Measurements from ENCODE around the gene KNOP1.
A peak's percentile ranks its signal among the peaks of the same experiment; 100 is the strongest.
"Not testable (repeated sequence)": the region's sequence is repeated elsewhere in the genome, so short reads cannot be mapped to it uniquely, and the experiment has no call there.

The KNOP1 gene

GRCh38 chr16:19718624-19718965 is 568 bp upstream of the KNOP1 start (continued):
- TF ChIP-seq POU6F1 (CRISPR knock-in tag; IDR thresholded peaks at IDR 0.05; ENCODE audit: borderline replicate concordance, low read depth), result no peak

- ATAC-seq, result peak; percentile 43
- no peak for TF ChIP-seq TSHZ2 (CRISPR knock-in tag; IDR thresholded peaks at IDR 0.05)
- TF ChIP-seq GLIS3 (CRISPR knock-in tag; IDR thresholded peaks at IDR 0.05), result no peak
- no peak for TF ChIP-seq ZNF70 (CRISPR knock-in tag; IDR thresholded peaks at IDR 0.05)
- no peak for TF ChIP-seq OSR1 (CRISPR knock-in tag; IDR thresholded peaks at IDR 0.05)
- TF ChIP-seq TCF4 (CRISPR knock-in tag; IDR thresholded peaks at IDR 0.05; ENCODE audit: borderline replicate concordance), result no peak
- TF ChIP-seq ZNF8 (CRISPR knock-in tag; IDR thresholded peaks at IDR 0.05), result no peak
- TF ChIP-seq PPARA (CRISPR knock-in tag; IDR thresholded peaks at IDR 0.05; ENCODE audit: borderline replicate concordance), result no peak
- TF ChIP-seq PATZ1 (CRISPR knock-in tag; IDR thresholded peaks at IDR 0.05; ENCODE audit: borderline replicate concordance), result no peak
- no peak for TF ChIP-seq TOX (CRISPR knock-in tag; IDR thresholded peaks at IDR 0.05; ENCODE audit: borderline replicate concordance)
- TF ChIP-seq ZC3H10 (CRISPR knock-in tag; IDR thresholded peaks at IDR 0.05), result no peak
- no peak for TF ChIP-seq CSRNP3 (CRISPR knock-in tag; IDR thresholded peaks at IDR 0.05)
- TF ChIP-seq ARNTL (CRISPR knock-in tag; IDR thresholded peaks at IDR 0.05; ENCODE audit: borderline replicate concordance, low read depth), result no peak
- no peak for TF ChIP-seq BACH2 (CRISPR knock-in tag; IDR thresholded peaks at IDR 0.05; ENCODE audit: borderline replicate concordance)
- no peak for TF ChIP-seq SNAI2 (CRISPR knock-in tag; IDR thresholded peaks at IDR 0.05)
- TF ChIP-seq POU6F1 (CRISPR knock-in tag; IDR thresholded peaks at IDR 0.05; ENCODE audit: borderline replicate concordance, low read depth), result no peak
- no peak for TF ChIP-seq ESRRG (CRISPR knock-in tag; IDR thresholded peaks at IDR 0.05)
- TF ChIP-seq ZNF565 (CRISPR knock-in tag; conservative IDR thresholded peaks at IDR 0.05; ENCODE audit: low read depth), result no peak
- TF ChIP-seq ZFP30 (CRISPR knock-in tag; IDR thresholded peaks at IDR 0.05), result no peak
- no peak for TF ChIP-seq ZFP3 (CRISPR knock-in tag; IDR thresholded peaks at IDR 0.05)
- no peak for TF ChIP-seq RARB (CRISPR knock-in tag; IDR thresholded peaks at IDR 0.05)
These were observed 713 bp downstream of the KNOP1 start for GRCh38 chr16:19717314-19717713.

- ATAC-seq, result not testable (repeated sequence)
These were observed 1.3 kb downstream of the KNOP1 start for GRCh38 chr16:19716728-19717127.

GRCh38 chr16:19716183-19716582 is 1.8 kb downstream of the KNOP1 start:
- ATAC-seq, result no peak
- TF ChIP-seq TOX (CRISPR knock-in tag; IDR thresholded peaks at IDR 0.05; ENCODE audit: borderline replicate concordance) (no peak), CSRNP3 (CRISPR knock-in tag; IDR thresholded peaks at IDR 0.05) (no peak), CSDC2 (CRISPR knock-in tag; IDR thresholded peaks at IDR 0.05) (no peak), ZFP30 (CRISPR knock-in tag; IDR thresholded peaks at IDR 0.05) (no peak), PPARA (CRISPR knock-in tag; IDR thresholded peaks at IDR 0.05; ENCODE audit: borderline replicate concordance) (no peak), ZNF565 (CRISPR knock-in tag; conservative IDR thresholded peaks at IDR 0.05; ENCODE audit: low read depth) (no peak), POU6F1 (CRISPR knock-in tag; IDR thresholded peaks at IDR 0.05; ENCODE audit: borderline replicate concordance, low read depth) (no peak), SNAI2 (CRISPR knock-in tag; IDR thresholded peaks at IDR 0.05) (no peak), OSR1 (CRISPR knock-in tag; IDR thresholded peaks at IDR 0.05) (no peak), CREB5 (CRISPR knock-in tag; IDR thresholded peaks at IDR 0.05; ENCODE audit: low read depth) (no peak), GLIS3 (CRISPR knock-in tag; IDR thresholded peaks at IDR 0.05) (no peak), BACH2 (CRISPR knock-in tag; IDR thresholded peaks at IDR 0.05; ENCODE audit: borderline replicate concordance) (no peak)

Measured in SK-N-SH treated with all-trans-retinoic acid at 6 μM for 48 hours (cell line).